PC-9 (cell line): ENCODE measurements around the gene GIMAP5. TPM values are rescaled to one million over a fixed set of nuclear protein-coding genes. Genes with fewer than 3 reads are reported as not detected.

Source experiments
- BruUV-seq: library from RNA; stranded (reverse); fragments of 400-500 nt; replicated peaks from 2 replicates; lab custom pipeline; 2021; lab: Mats Ljungman, UMichigan
- CTCF ChIA-PET: fragments of 300-600 bp; sonication (Branson Sonifier 250); formaldehyde crosslinking; loops from one replicate; lab custom pipeline; 2022; ENCODE audit warnings: antibody characterized with exemption; lab: Charles Lee
- POLR2A ChIA-PET: fragments of 300-600 bp; sonication (Branson Sonifier 250); formaldehyde crosslinking; loops from one replicate; lab custom pipeline; 2022; ENCODE audit warnings: antibody characterized with exemption; ENCODE audit not compliant: unreplicated experiment; lab: Charles Lee
- DNase-seq, 2 experiments: peaks; one replicate each; pipeline versions ENCODE4 v3.0.0 to v3.0.0-alpha.2; 2015 to 2022; ENCODE audit warnings: mixed read lengths in 1 of 2
- H2AFZ ChIP-seq: fragments of 200-600 bp; sonication (generic); 2 replicates; pipeline ENCODE4 v1.8.1; 2017; ENCODE audit warnings: antibody characterized with exemption
- H3F3A ChIP-seq: fragments of 200-600 bp; sonication (generic); 2 replicates; pipeline ENCODE4 v1.8.1; 2017; ENCODE audit warnings: antibody characterized with exemption, mild to moderate bottlenecking, low read depth; ENCODE audit not compliant: insufficient read depth
- H3K27ac ChIP-seq: fragments of 200-600 bp; sonication (generic); 2 replicates; pipeline ENCODE4 v1.6.1; 2016; ENCODE audit warnings: mixed run types
- H3K27me3 ChIP-seq: fragments of 200-600 bp; sonication (generic); 2 replicates; pipeline ENCODE4 v1.6.1; 2016; ENCODE audit warnings: low read depth, mixed run types; ENCODE audit not compliant: insufficient read depth
- H3K36me3 ChIP-seq: fragments of 200-600 bp; sonication (generic); 2 replicates; pipeline ENCODE4 v1.6.1; 2016; ENCODE audit warnings: low read depth, mixed run types
- H3K4me1 ChIP-seq: fragments of 200-600 bp; sonication (generic); replicated peaks from 2 replicates; pipeline ENCODE4 v1.6.1; 2016; ENCODE audit warnings: mixed run types; ENCODE audit not compliant: insufficient read depth
- H3K4me2 ChIP-seq: fragments of 200-600 bp; sonication (generic); 2 replicates; pipeline ENCODE4 v1.6.1; 2017; ENCODE audit warnings: mixed run types
- H3K4me3 ChIP-seq: fragments of 200-600 bp; sonication (generic); 2 replicates; pipeline ENCODE4 v1.6.1; 2016; ENCODE audit warnings: mixed run types
- H3K79me2 ChIP-seq: fragments of 200-600 bp; sonication (generic); 2 replicates; pipeline ENCODE4 v1.6.1; 2017; ENCODE audit warnings: low read depth, mixed run types
- H3K9me2 ChIP-seq: fragments of 200-600 bp; sonication (generic); 2 replicates; pipeline ENCODE4 v1.8.1; 2017; ENCODE audit warnings: mild to moderate bottlenecking; ENCODE audit not compliant: insufficient read depth
- H3K9me3 ChIP-seq: fragments of 200-600 bp; sonication (generic); 2 replicates; pipeline ENCODE4 v1.8.1; 2016; ENCODE audit warnings: low read depth; ENCODE audit not compliant: insufficient read depth
- H4K20me1 ChIP-seq: fragments of 200-600 bp; sonication (generic); 2 replicates; pipeline ENCODE4 v1.8.1; 2017; ENCODE audit not compliant: insufficient read depth
- EZH2 ChIP-seq: fragments of 200-600 bp; sonication (generic); IDR thresholded peaks from 2 replicates; pipeline ENCODE4 v1.8.0; 2017; ENCODE audit warnings: antibody characterized with exemption, low read depth
- intact Hi-C: fragments of 100-400 bp; cut with micrococcal nuclease; formaldehyde crosslinking; loops from one replicate; pipeline ENCODE4 v1.10.0; 2022; ENCODE audit not compliant: unreplicated experiment
- total RNA-seq: library from RNA; stranded (reverse); gene quantifications from 2 replicates; pipeline ENCODE4 v1.2.3, GENCODE V29; 2021
- TF ChIP-seq, protein P1 (sequence below): fragments of 200-600 bp; sonication (generic); conservative IDR thresholded peaks from 2 replicates; pipeline ENCODE4 v1.6.1; 2017; ENCODE audit warnings: mixed run types, antibody characterized with exemption, mild to moderate bottlenecking, moderate library complexity

Gene GIMAP5
- total RNA-seq, 1 experiment from 2014 or later = not detected

DNA sequence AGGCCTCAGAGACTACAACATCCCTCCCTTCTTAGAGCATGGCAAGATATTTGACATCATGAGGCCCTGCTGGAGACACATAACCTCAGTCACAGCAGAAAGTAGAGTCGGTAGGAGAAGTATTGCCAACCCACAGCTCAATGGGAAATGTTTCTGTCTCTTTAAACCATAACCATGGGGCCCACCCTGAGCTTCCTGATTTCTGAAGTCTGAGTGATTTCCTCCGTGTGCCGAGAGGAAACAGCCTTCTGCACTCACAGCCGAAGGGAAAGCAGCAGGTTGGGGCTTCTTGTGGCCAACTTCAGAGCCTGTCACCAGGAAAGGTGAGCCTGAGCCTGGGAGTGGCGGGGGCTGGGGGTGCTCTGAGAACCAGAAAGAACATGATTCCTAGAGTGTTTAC lies 20.9 kb upstream of the GIMAP5 start, which contains the start of gene GIMAP1:
Gene GIMAP1 (plus strand): TSS at position 246 of the 400 bp plus-strand sequence. CDS start 2,435 bp downstream, outside the sequence.
- H3K4me3 ChIP-seq = no peak within 1 kb of the TSS
- H3K4me1 ChIP-seq = no peaks in the 10 kb centered on the region
- no peaks in the 10 kb centered on the region for H3K79me2 ChIP-seq
- ChIA-PET POLR2A (no interaction called here), CTCF (no interaction called here)
- H3F3A ChIP-seq = no peaks in the 10 kb centered on the region
- no peaks in the 10 kb centered on the region for H4K20me1 ChIP-seq
- no peaks in the 10 kb centered on the region for H3K9me2 ChIP-seq
- intact Hi-C loops = no loop called here
- no peak within 1 kb of the TSS for H3K27ac ChIP-seq
- peaks cover 60% of the 10 kb centered on the region for H3K27me3 ChIP-seq
- no peak within 1 kb of the TSS for H2AFZ ChIP-seq
- no peaks in the 10 kb centered on the region for H3K36me3 ChIP-seq
- DNase-seq = no peak
- no peaks in the 10 kb centered on the region for H3K9me3 ChIP-seq
- BruUV-seq = no TSS peak
- no peak within 1 kb of the TSS for H3K4me2 ChIP-seq
- no peak for TF ChIP-seq EZH2
- TF ChIP-seq, protein P1, sequence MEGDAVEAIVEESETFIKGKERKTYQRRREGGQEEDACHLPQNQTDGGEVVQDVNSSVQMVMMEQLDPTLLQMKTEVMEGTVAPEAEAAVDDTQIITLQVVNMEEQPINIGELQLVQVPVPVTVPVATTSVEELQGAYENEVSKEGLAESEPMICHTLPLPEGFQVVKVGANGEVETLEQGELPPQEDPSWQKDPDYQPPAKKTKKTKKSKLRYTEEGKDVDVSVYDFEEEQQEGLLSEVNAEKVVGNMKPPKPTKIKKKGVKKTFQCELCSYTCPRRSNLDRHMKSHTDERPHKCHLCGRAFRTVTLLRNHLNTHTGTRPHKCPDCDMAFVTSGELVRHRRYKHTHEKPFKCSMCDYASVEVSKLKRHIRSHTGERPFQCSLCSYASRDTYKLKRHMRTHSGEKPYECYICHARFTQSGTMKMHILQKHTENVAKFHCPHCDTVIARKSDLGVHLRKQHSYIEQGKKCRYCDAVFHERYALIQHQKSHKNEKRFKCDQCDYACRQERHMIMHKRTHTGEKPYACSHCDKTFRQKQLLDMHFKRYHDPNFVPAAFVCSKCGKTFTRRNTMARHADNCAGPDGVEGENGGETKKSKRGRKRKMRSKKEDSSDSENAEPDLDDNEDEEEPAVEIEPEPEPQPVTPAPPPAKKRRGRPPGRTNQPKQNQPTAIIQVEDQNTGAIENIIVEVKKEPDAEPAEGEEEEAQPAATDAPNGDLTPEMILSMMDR = no peak

DNA sequence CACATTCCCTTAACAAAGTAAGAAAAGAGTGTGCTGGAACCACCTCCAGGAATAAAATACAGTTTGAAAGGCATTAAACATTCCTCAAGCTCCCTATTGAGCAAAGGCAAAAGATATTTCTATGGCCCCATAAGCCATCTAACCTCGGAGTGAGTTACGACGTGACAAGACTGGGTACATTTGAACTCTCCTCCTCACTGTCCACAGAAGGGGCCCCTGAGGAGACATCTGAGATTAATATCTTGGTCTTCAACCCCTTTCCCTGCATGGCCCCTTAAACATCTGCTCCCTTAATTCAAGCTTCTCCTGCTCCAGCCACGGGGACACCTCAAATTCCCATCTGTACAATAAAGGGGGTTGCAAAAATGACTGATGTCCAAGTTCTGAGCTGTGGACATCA lies 20.3 kb upstream of the GIMAP5 start:
- H3F3A ChIP-seq = no peaks in the 10 kb centered on the region
- intact Hi-C loops = no loop called here
- H3K27me3 ChIP-seq = peaks cover 64% of the 10 kb centered on the region
- no peaks in the 10 kb centered on the region for H3K4me1 ChIP-seq
- no peaks in the 10 kb centered on the region for H3K9me3 ChIP-seq
- H3K9me2 ChIP-seq = no peaks in the 10 kb centered on the region
- no peaks in the 10 kb centered on the region for H3K36me3 ChIP-seq
- BruUV-seq = no TSS peak
- CTCF ChIA-PET = no interaction called here
- H3K27ac ChIP-seq = no peak overlapping the region
- POLR2A ChIA-PET = no interaction called here
- H4K20me1 ChIP-seq = no peaks in the 10 kb centered on the region
- no peaks in the 10 kb centered on the region for H3K79me2 ChIP-seq
- H3K4me2 ChIP-seq = no peak overlapping the region
- H2AFZ ChIP-seq = no peak overlapping the region
- DNase-seq = no peak
- no peak overlapping the region for H3K4me3 ChIP-seq
- TF ChIP-seq EZH2 = no peak
- TF ChIP-seq, protein P1 = no peak

DNA sequence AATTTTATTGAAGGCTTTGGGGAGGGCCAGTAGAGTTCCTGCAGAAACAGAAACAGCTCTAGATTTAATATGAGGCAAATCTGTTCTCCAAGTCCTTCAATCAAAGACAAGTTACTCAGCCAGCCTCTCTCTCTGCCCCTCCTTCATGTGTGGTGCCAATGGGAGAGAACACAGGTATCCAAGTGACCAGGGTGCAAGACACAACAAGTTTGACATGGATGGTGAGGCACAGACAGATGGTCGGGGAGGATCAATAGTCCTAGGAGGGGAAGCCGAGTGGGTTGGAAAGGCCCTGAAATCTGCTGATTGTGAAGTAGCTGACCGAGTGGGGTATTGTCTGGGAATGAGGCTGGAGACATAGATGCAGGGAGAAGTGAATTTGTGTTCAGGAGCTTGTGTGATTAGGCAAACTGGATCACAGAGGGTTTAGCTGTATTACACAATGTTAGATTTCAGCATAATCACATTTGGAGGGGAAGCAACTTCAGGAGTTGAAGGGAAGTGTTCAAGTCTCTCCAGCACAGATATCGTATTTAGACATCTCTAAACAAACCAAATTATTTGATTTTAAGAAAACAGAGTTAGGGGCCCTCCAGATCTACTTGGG lies 19.3 kb upstream of the GIMAP5 start:
- Histone ChIP-seq H4K20me1 (no peaks in the 10 kb centered on the region), H3K4me3 (no peak overlapping the region), H3K27me3 (peaks cover 74% of the 10 kb centered on the region), H3F3A (no peaks in the 10 kb centered on the region), H3K9me3 (no peaks in the 10 kb centered on the region), H3K9me2 (no peaks in the 10 kb centered on the region), H3K4me2 (no peak overlapping the region), H3K4me1 (no peaks in the 10 kb centered on the region), H3K36me3 (no peaks in the 10 kb centered on the region), H3K79me2 (no peaks in the 10 kb centered on the region), H3K27ac (no peak overlapping the region), H2AFZ (no peak overlapping the region)
- ChIA-PET POLR2A (no interaction called here), CTCF (no interaction called here)
- DNase-seq = no peak
- no peak for TF ChIP-seq EZH2
- TF ChIP-seq, protein P1 = no peak
- intact Hi-C loops = no loop called here
- no TSS peak for BruUV-seq
